H7 (cell line): ENCODE measurements around the gene CNIH3. TPM values are rescaled to one million over a fixed set of nuclear protein-coding genes. Genes with fewer than 3 reads are reported as not detected.

Experiments used
- DNase-seq: peaks from one replicate; pipeline ENCODE4 v3.0.0; 2012
- H3K27me3 ChIP-seq: 2 replicates; pipeline ENCODE4 v1.6.0; 2011; ENCODE audit warnings: mild to moderate bottlenecking, low read length; ENCODE audit not compliant: control insufficient read depth, insufficient read depth
- H3K36me3 ChIP-seq: replicated peaks from 2 replicates; pipeline ENCODE4 v1.5.1; 2011; ENCODE audit warnings: low read length; ENCODE audit not compliant: control insufficient read depth, insufficient read depth
- H3K4me3 ChIP-seq: 2 replicates; pipeline ENCODE4 v1.5.1; 2011; ENCODE audit warnings: low read depth, mild to moderate bottlenecking, control low read depth, low read length, moderate library complexity; ENCODE audit not compliant: insufficient read depth
- total RNA-seq: library from RNA; depleted of rRNA; stranded (reverse); fragments of >200 nt; shearing (Covaris generic); gene quantifications from 2 replicates; pipeline ENCODE4 v1.2.3, GENCODE V29; 2014

CNIH3 gene
- total RNA-seq, 1 experiment from 2014 or later: 4.9 TPM

DNA sequence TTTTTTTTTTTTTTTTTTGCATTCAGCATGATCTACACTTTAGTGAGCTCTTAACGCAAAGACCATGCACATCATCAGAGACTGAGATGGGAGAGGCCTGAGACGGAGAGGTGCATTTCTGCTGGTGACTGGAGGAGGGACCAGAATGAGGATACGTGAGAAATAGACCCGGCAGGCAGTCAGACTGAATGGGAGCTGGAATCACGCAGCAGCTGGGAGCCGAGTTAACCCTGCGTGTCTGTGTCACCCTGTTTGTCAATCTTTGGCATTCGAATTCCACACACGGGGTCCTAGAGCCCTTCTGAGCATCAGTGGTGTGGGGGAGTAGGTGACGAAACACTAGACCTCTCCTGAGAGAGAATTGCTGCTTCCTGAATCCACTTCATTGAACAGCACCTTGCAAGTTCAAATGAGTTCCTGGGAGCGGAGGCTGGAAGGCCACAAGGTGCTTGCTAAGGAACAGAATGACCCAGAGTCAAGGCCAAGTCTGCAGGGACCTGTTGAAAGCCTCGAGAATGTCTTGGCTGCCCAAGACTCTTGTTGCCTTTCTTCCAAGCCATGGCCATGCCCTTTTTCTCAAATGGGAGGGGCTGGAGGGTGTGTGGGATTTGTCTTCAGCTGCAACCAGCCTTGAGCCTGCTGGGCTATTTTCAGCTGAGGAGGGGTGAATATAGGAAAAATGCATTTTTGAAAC lies 123.3 kb downstream of the CNIH3 start:
- Histone ChIP-seq H3K27me3 (no peaks in the 10 kb centered on the region), H3K4me3 (no peak overlapping the region), H3K36me3 (no peaks in the 10 kb centered on the region)
- no peak for DNase-seq

DNA sequence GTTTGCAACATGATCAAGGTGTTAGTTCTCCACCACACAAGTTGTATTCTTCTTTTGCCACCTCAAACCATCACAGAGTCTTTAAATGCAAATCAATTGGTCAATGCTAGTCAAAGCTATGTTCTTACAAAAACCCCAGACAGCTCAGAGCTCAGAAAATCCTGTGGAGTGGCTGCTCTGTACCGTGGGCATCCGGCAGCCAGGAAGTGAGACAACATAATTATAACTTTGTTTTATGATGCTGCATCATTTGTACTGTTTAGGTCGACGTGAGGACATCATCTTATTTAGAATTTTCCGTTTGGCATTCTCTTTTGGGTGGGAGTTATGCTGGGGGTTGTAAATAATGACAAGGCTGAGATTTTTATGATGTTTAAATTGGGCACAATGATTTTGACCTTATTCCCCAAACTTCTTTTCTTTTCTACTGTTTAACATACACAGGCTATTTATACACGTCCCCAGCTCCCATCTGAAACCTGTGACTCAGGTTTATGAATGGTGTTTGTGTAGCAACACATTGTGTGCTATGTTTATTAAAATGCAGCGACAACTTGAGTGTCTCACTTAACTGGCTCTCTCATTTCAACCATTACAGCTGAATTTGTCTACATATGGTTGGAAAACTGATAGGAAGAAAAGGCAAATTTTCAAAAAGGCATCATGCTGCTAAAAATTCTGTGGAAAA lies 124.0 kb downstream of the CNIH3 start:
- H3K36me3 ChIP-seq: no peaks in the 10 kb centered on the region
- DNase-seq: no peak
- H3K27me3 ChIP-seq: no peaks in the 10 kb centered on the region
- no peak overlapping the region for H3K4me3 ChIP-seq

DNA sequence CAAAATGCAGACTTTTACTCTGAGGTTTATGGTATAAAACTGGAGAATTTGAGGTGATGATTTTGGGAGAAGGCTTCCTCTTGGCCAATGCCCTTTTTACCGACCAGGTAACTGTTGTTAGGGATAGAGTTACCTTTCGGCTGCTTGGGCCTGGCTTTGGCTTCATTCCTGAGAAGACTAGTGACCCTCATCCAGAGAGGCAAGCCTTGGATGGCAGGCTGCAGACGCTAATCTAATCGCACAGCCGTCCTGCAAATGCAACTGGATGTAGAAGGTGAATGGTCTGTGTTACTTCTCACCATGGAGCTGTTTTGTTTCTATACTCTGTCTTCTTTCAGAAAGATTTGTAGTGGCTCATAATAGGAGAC lies 124.6 kb downstream of the CNIH3 start:
- no peaks in the 10 kb centered on the region for H3K36me3 ChIP-seq
- H3K4me3 ChIP-seq: no peak overlapping the region
- no peaks in the 10 kb centered on the region for H3K27me3 ChIP-seq
- DNase-seq: no peak

DNA sequence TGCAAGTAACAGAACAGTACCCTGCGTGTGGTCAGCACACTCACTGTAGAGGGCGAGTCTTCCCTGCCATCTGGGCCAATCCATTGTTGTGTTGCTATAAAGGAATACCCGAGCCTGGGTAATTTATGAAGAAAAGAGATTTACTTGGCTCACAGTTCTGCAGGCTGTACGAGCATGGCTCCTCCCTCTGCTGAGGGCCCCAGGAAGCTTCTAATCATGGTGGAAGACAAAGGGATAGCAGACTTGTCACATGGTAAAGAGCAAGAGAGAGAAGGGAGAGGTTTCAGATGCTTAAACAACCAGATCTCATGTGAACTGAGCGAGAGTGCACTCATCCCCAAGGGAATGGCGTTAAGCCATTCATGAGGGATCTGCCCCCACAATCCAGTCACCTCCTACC lies 126.2 kb downstream of the CNIH3 start:
- no peaks in the 10 kb centered on the region for H3K36me3 ChIP-seq
- H3K4me3 ChIP-seq: no peak overlapping the region
- no peaks in the 10 kb centered on the region for H3K27me3 ChIP-seq
- DNase-seq: no peak

DNA sequence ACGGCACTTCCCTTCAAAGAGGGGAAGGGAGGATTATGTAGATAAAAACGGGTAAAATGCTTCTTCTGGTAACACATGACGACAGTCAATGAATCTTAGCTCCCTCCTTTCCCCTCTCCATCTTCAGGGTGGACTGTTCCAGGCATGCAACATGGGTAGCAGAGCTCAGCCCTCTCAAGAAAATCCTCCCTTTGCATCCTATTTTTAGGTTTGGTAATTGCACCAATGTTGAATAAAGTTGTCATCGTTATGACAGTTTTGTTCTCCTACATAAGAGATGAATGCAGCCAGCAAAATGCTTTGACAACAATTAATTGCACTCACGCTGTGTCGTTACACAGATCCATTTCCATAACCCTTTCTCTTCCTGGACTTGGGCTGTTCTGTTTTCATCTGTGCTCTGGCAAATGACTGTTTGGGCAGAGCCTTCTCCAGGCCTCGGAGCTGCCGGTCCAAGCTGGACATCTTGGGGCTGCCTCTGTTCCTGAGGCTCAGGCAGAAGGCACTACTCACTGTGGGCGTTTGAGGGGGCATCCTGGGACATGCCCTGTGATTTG lies 127.6 kb downstream of the CNIH3 start:
- Histone ChIP-seq H3K4me3 (no peak overlapping the region), H3K36me3 (no peaks in the 10 kb centered on the region), H3K27me3 (no peaks in the 10 kb centered on the region)
- no peak for DNase-seq

DNA sequence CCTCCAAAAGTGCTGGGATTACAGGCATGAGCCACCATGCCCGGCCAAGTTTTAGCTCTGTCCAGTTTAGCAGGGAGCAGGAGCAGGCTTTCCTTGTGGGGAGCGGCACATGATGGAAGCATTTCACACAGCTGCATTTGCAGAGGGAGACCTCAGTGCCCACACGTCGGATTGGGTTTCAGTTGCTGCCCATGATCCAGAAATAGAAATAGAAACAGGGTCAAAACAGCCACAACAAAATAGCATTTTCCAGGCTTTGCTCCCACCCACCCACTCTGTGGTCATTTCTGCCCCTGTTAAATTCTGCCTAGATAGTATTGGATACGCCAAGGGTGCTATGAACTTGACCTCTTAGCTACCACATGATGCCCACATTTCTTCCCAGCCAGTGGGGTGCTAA lies 128.4 kb downstream of the CNIH3 start:
- H3K4me3 ChIP-seq: no peak overlapping the region
- DNase-seq: no peak
- H3K36me3 ChIP-seq: no peaks in the 10 kb centered on the region
- H3K27me3 ChIP-seq: no peaks in the 10 kb centered on the region

DNA sequence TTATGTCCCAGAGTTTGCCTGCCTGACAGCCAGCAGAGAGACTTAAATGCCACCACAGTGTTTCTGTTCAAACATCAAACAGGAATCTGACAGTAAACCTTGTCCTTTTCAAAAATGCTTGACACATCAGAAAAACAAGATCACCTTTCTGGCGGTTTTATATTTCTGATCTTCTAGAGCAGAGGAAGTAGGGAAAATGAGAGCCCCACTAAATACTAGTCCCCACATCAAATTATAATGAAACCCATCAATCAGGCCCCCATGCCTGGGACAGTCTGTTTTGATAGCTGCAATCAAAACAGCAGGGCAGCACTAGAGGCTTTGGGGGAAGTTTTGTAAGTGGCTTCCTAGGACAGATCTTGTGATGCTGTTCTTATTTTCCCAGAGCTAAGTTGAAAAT lies 129.3 kb downstream of the CNIH3 start:
- Histone ChIP-seq H3K4me3 (no peak overlapping the region), H3K36me3 (no peaks in the 10 kb centered on the region), H3K27me3 (no peaks in the 10 kb centered on the region)
- DNase-seq: no peak

DNA sequence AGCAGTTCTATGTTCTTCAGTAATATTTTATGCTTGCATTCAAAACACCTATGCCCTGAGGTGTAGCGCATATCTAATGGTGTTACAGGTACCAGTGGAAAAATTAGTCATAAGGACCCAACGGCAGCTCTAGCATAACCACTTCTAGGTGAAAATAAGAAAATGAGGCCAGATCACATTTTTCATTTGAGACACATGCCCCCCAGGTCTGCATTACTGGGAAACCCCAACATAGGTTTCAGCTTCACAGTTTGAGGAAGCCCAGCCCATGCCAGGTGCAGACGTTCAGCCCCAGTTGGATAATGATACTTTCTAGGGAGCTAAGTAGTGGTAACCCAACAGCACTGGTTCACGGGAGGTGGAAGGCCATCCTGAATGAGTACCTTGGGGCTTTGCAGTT lies 129.8 kb downstream of the CNIH3 start:
- Histone ChIP-seq H3K4me3 (no peak overlapping the region), H3K27me3 (no peaks in the 10 kb centered on the region), H3K36me3 (no peaks in the 10 kb centered on the region)
- no peak for DNase-seq

DNA sequence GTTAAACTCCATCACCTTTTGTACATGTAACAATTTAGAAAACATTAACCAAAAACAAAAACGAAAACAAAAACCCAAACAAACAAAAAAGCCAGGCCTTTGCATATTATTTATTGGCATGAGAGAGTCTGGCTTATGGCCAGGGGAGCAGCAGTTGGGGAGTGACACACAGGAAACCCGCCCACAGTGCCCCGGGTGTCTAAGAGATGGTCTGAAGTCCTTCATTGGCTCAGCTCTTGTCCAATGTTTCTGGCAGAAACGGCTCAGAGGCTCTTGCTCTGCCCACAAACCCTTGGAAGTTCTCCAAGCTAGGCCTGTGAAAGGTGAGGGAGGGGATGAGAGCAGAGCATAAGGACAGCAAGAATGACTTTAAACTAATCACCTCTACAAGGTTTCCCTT lies 131.5 kb downstream of the CNIH3 start:
- Histone ChIP-seq H3K4me3 (no peak overlapping the region), H3K27me3 (no peaks in the 10 kb centered on the region), H3K36me3 (no peaks in the 10 kb centered on the region)
- no peak for DNase-seq

DNA sequence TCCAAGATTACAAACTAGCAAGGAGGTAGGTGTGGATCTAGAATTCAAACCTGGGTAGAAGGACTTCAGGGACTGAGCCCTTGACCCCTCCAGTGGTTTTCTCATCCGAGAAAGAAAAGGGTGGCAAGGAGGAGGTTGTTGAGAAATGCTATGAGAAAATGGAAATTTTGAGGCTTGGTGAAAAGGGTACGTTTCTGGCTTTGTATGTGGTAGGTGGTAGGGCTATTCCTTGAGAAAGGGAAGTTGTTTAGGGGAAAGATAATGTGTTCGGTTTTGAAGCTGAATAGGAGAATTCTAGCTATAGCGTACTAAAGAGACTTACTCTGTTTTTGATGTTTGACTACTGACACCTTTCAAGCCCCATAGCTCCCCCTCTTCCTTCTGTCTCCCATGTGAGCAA lies 133.8 kb downstream of the CNIH3 start:
- no peak overlapping the region for H3K4me3 ChIP-seq

DNA sequence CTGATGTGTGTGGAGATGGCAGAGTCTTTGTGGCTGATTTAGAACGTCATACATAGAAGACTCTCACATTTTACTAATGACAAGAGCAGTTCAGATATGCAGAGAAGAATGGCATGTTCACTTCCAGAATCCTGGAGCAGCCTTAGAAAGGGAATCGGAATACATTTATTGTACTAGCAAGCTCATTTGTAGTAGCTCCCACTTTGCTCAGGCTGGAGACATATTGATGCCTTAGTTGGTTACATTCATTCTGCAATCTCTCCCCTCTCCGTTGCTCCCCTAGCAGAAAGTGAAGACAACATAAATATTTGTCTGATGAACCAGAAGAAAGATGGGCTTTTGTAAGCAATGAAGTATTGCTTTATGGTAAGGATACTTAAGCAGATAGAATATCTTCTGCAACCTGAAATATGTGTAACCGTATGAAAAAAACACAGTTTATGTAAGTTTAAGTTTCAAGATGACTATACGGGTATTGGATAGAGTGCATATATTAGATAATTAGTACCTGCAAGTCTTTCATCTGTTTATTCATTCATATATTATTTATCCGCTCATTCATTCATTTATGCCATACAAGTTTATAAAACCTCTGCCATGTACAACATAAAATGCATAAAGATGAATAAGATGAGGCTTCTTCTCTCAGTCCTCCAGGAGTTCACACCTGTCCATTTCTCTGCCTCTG lies 135.7 kb downstream of the CNIH3 start:
- DNase-seq: no peak
- H3K27me3 ChIP-seq: no peaks in the 10 kb centered on the region
- no peak overlapping the region for H3K4me3 ChIP-seq
- no peaks in the 10 kb centered on the region for H3K36me3 ChIP-seq

More for the DNA sequence above, 133.8 kb downstream of the CNIH3 start:
- no peak for DNase-seq
- Histone ChIP-seq H3K27me3 (no peaks in the 10 kb centered on the region), H3K36me3 (no peaks in the 10 kb centered on the region)

DNA sequence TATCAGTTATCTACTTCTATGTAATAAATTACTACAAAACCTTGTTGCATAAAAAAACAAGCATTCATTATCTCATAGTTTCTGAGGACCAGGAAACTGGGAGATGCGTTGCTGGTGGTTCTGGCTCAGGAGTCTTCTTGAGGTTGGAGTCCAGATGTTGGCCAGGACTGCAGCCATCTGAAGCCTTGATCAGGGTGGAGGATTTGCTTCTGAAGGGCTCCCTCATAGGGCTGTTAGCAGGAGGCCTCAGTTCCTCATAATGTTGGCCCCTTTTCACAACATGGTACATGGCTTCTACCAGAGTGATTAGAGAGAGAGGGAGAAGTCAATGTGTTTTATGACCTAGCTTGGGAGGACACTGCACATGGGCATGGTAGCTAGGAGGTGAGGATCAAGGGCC lies 137.4 kb downstream of the CNIH3 start:
- no peaks in the 10 kb centered on the region for H3K36me3 ChIP-seq
- no peak for DNase-seq
- no peaks in the 10 kb centered on the region for H3K27me3 ChIP-seq
- no peak overlapping the region for H3K4me3 ChIP-seq

DNA sequence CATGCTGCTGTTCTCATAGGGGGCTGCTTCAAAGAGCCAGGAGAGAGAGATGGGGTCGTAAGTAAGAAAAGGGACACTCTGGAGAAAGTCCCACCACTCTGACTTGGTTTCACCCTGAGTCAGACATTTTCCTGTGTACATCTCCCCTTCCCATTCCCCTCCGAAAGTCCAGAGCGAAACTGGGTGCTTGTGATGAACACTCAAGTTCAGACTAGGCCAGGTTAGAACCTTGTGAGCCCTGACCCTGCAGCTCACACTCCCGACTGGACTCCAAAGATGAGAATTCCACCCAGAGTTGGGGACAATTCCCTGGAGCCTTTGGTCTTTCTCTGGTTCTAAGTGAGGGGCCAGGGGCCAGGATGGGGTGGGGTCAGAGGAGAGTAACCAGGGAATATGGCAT lies 139.5 kb downstream of the CNIH3 start:
- Histone ChIP-seq H3K36me3 (no peaks in the 10 kb centered on the region), H3K27me3 (no peaks in the 10 kb centered on the region), H3K4me3 (no peak overlapping the region)
- DNase-seq: no peak

DNA sequence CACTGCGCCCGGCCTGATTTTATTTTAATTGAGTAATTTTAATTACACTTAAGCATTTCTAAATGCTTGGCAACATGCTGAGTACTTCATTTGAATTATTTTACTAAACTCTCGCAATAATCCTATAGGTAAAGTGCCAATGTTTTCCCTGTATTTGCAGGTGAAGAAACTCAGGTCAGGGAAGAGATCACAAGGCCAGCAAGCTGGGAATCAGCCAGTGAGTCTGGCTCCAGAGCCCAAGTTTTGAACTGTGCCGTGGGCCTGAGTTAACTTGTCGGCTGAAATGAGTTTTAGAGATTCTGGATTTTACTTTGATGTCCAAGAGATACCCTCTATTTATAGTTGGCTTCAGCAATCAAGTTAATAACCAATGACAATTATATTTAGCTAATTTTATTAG lies 141.4 kb downstream of the CNIH3 start:
- Histone ChIP-seq H3K27me3 (no peaks in the 10 kb centered on the region), H3K36me3 (no peaks in the 10 kb centered on the region), H3K4me3 (no peak overlapping the region)
- DNase-seq: no peak

DNA sequence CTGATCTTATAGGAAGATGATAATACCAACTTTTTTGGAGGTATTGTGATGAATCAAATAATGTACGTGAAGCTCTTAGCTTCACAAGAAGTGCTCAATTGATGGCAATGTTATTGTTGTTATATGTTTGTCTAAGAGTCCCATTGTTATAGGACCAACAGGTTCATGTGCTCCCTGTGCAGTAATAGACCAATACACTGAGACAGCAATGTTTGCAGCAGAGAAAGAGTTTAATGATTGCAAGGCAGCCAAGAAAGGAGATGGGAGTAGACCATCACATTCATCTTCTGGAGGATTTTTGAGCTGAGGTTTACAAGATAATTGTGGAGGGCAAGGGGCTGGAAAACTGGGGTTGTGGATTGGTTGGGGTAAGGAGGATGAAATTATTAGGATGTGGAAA lies 143.0 kb downstream of the CNIH3 start:
- Histone ChIP-seq H3K27me3 (no peaks in the 10 kb centered on the region), H3K4me3 (no peak overlapping the region), H3K36me3 (no peaks in the 10 kb centered on the region)
- no peak for DNase-seq
